ENCODE results near the gene MEIOSIN. TPM values are rescaled to one million over a fixed set of nuclear protein-coding genes. Genes with fewer than 3 reads are reported as not detected.

MEIOSIN gene
- total and polyA plus RNA-seq, 2 of the 13 experiments (the other 11 are each of a cell fraction or from before 2014, with no cell fraction given), result not detected

- TF ChIP-seq SRSF1 (optimal IDR thresholded peaks at IDR 0.05; ENCODE audit: low read depth, low read length) (no peak), SOX5 (CRISPR knock-in tag; IDR thresholded peaks at IDR 0.05; ENCODE audit: borderline replicate concordance) (no peak; the same call in 1 of the 2 replicates), RCOR2 (CRISPR knock-in tag; IDR thresholded peaks at IDR 0.05) (no peak), RORA (CRISPR knock-in tag; IDR thresholded peaks at IDR 0.05) (no peak), TCF12 (IDR thresholded peaks at IDR 0.05) (no peak), TCF12 (CRISPR knock-in tag; IDR thresholded peaks at IDR 0.05) (no peak), ZNF569 (CRISPR knock-in tag; IDR thresholded peaks at IDR 0.05; ENCODE audit: borderline replicate concordance) (no peak), TBX3 (IDR thresholded peaks at IDR 0.05; ENCODE audit: borderline replicate concordance) (no peak), SRY (CRISPR knock-in tag; IDR thresholded peaks at IDR 0.05) (no peak), ZBTB49 (CRISPR knock-in tag; IDR thresholded peaks at IDR 0.05; ENCODE audit: borderline replicate concordance) (no peak), ZNF800 (CRISPR knock-in tag; IDR thresholded peaks at IDR 0.05) (no peak), ZNF704 (CRISPR knock-in tag; IDR thresholded peaks at IDR 0.05; ENCODE audit: borderline replicate concordance) (no peak), ZNF333 (CRISPR knock-in tag; IDR thresholded peaks at IDR 0.05; ENCODE audit: borderline replicate concordance) (no peak), ZNF616 (CRISPR knock-in tag; IDR thresholded peaks at IDR 0.05; ENCODE audit: low read depth) (no peak), CBX1 (IDR thresholded peaks at IDR 0.05; ENCODE audit: low read depth) (peak; percentile 55), KDM1A (CRISPR knock-in tag; IDR thresholded peaks at IDR 0.05) (no peak), ZNF720 (CRISPR knock-in tag; IDR thresholded peaks at IDR 0.05) (no peak), NFE2L1 (CRISPR knock-in tag; IDR thresholded peaks at IDR 0.05; ENCODE audit: borderline replicate concordance) (no peak), PHF21A (CRISPR knock-in tag; IDR thresholded peaks at IDR 0.05) (peak; percentile 70; the same call in 1 of the 2 replicates)
- TF ChIP-seq, protein P1, sequence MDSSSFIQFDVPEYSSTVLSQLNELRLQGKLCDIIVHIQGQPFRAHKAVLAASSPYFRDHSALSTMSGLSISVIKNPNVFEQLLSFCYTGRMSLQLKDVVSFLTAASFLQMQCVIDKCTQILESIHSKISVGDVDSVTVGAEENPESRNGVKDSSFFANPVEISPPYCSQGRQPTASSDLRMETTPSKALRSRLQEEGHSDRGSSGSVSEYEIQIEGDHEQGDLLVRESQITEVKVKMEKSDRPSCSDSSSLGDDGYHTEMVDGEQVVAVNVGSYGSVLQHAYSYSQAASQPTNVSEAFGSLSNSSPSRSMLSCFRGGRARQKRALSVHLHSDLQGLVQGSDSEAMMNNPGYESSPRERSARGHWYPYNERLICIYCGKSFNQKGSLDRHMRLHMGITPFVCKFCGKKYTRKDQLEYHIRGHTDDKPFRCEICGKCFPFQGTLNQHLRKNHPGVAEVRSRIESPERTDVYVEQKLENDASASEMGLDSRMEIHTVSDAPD (CRISPR knock-in tag; IDR thresholded peaks at IDR 0.05), result no peak
- TF ChIP-seq, protein P2, sequence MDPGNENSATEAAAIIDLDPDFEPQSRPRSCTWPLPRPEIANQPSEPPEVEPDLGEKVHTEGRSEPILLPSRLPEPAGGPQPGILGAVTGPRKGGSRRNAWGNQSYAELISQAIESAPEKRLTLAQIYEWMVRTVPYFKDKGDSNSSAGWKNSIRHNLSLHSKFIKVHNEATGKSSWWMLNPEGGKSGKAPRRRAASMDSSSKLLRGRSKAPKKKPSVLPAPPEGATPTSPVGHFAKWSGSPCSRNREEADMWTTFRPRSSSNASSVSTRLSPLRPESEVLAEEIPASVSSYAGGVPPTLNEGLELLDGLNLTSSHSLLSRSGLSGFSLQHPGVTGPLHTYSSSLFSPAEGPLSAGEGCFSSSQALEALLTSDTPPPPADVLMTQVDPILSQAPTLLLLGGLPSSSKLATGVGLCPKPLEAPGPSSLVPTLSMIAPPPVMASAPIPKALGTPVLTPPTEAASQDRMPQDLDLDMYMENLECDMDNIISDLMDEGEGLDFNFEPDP (CRISPR knock-in tag; conservative IDR thresholded peaks at IDR 0.05), result 0 out of 2 replicates have a peak, but pooled peaks have one; percentile 82
Observed at GRCh38 chr19:45730368-45731288, 2.6 kb upstream of the MEIOSIN start, which contains the start of gene FBXO46 (continued).

Measured in HepG2 (cell line).